ENCODE results near the gene OR9I1.

OR9I1 gene, protein sequence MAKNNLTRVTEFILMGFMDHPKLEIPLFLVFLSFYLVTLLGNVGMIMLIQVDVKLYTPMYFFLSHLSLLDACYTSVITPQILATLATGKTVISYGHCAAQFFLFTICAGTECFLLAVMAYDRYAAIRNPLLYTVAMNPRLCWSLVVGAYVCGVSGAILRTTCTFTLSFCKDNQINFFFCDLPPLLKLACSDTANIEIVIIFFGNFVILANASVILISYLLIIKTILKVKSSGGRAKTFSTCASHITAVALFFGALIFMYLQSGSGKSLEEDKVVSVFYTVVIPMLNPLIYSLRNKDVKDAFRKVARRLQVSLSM

DNA sequence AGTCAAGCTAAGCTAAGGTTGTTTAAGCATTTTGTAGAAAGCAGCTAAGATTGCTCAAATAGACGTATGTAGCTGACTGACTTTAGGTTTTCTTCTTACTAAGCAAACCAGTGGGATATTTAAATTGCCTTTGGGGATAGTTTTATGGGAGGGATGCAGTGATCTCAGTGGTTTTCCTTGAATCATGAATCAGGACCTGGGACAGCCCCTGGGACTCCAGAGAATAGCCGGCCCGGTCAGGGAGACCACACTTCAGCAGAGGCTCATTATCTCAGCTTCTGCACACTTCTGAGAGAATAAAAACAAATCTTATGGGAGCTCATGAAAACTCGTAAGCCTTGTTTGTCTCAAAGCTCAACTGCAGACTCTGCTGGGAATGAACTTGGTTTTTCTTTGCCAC is at the start of gene OR9I1:
OR9I1 (minus strand) TSS at position 62 of the 400 bp plus-strand sequence. CDS start 6,086 bp downstream, outside the sequence.
- no peak for DNase-seq

DNA sequence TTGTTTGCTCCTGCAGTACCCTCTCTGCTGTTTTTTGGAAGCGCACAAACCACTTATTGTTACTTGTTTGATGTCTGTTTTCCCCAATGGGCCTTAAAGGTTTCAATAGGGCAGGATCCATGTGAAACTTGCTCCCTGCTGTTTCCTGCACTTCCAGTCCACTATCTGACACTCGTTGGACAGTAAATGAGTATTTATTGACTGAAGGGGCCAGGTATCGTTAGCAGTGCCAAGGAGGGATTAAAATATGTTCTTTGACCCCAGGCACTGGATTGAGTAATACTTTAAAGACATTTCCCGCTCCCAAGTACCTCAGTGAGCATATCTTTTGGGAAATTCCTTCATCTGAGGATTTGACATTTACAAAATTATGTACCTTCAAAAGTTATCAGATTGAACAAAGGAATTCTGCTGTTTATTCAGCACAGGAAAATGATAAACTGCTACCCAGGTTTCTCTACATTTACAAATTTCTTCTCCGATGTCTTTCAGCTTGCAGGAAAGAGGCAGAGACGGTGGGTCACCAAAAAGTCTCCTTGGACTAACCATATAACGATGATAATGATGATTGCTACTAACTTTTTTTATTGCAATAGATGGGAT is 40.3 kb upstream of the OR9I1 start:
- DNase-seq: no peak

DNA sequence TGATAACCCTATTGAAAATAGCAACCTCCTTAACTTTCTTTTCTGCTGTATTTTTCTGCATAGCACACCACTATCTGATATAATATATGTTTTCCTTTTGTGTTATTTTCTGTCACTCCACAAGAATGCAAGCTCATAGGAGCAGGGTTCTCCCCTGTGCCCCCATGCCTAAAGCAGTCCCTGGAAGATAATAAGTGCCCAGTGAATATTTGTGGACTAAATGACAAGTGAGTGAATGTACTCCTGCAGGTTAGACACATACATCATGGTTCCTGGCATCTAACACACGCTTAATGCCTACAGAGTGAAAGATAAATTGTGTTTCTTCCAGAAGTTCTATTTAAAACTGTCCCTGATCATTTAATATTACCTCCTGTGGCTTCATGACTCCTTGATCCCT is 39.7 kb upstream of the OR9I1 start:
- DNase-seq: no peak

DNA sequence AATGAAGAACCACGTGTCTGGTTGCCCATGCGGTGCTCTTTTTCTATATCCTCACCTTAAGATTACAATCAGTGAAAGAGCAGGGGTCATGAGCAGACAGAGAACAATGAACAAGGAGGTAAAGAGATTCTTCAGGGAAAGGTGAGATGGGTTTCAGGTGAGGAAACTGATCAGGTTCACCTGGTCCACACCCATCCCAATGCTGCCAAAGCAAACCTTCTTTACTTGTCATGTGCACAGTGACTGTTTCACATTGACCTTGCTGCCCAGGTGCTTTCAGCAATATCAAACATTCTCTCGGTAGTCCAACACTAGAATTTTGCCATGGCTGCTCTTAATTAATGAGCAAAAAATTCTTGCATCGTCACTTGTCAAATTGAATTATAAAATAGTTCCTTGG is 39.1 kb upstream of the OR9I1 start:
- no peak for DNase-seq

DNA sequence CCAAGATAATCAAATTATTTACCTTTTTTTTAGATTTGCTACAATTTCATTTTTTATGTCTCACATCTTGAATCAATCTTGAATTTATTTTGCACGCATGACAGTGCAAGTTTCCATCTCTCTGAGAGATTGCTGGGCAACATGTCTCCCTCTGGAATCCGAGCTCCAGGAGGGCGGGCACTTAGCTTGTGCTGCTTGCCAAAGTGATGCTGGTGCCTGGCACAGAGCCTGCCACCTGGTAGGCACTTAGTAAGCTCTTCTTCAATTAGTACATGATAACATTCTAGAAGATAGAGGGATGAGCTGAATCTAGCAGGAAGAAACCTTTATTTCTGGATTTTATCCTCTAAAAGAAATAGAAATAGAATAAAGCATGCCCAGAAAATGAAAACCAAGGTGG is 27.5 kb upstream of the OR9I1 start:
- no peak for DNase-seq

DNA sequence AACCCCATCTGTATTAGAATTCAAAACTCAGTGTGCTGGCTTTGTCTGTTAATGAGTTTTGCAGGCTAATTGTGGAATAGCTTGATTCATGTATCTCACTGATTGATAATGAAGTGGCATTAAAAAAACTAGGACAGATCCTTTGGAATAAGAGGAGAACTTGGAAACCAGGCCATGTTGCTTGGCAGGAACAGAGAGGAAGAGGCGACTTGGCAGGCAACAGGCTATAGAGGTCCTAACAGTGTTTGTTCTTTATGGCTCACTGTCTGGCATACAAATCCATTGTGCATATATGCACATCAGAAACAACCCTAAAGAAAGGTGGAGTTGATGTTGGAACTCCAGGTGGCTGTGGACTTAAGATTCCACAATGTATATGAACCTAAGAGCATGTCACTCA is 17.4 kb upstream of the OR9I1 start:
- DNase-seq: no peak

DNA sequence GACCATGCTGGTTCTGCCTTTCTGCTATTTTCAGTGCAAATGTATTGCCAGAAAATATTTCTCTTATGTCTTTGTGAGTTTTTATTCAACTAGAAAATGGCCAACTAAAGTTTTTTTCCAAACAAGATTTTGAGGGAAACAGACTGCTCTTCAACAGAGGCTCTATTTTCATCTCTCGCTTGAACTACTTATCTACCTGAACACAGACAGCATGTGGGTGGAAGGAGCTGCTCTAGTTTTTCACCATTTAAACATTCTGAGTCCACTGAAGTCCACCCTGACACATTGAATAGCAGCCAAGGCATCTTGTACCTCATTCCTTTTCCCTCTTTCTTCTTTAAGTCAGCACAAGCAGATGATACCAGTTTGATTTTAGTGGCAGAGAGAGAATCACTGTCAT is 9.8 kb upstream of the OR9I1 start:
- no peak for DNase-seq

DNA sequence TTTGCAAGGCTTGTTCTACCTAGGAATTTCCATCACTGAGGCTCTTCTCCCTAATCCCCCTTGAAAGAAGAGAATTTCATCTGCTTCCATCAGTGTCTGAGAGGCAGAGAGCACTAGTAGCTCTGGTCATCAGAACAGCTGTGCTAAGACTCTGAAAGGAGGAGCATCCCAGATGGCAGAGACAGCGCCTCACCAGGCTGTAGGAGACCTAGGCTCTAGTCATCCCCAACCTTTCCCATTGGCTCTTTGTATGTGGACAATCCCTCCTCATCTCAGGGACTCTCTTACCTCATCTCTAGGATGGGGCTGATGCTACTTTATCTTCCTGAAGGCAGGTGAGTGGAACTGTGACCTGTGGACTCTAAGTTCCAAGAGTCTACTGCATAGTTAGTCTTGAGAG is 8.8 kb upstream of the OR9I1 start:
- no peak for DNase-seq

DNA sequence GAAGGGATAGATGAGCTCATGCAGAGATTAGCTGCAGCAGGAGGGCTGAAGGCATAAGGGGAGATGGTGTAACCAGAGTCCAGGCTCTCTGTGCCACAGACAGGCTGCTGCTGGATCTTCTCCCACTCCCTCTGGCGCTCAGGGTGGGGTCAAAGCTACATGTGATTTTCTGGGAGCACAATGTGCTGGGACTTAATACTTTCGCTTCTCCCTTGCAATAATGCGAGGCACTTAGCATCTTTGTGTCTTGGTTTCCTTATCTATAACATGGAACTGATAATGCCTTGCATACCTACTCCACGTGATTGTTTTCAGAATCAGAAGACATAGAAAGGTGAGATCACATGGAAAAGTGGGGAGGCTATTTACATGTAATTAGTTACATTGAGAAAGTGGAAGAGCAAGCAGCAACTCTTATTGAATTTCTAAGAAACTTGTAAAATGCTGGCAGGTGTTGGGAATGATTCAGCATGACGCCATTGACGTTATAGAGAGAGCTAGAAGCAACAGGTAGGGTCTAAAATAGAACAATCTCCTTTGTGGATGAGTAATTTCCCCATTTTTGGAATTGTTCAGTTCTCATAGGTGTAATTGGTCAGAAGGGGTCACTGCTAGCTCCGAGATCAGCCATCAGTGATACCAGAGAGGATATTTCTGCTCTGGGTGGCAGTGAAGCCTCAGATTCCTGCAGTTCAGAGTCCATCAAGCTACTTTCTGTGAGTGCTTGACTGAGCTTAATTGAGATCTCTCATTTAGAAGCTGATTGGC is 8.2 kb upstream of the OR9I1 start:
- no peak for DNase-seq

DNA sequence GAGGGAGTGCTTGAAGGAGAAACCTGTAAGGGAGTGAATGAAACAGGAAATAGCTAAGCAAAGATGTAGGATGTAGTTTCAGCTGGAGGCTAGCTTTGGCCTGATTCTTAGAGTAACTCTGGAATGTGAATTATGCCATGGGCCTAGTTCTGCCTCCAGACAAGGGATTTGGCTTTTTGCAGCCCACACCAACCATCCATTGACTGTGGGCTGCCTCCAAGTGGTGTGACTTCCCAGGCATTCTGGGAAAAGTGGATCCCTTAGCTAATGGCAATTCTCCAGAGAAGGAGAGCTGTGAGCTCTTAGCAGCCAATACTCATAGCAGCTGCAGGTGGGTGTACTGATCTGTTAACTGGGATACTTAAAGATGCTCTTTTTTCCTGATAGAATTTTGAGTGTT is 2.0 kb upstream of the OR9I1 start:
- no peak for DNase-seq

DNA sequence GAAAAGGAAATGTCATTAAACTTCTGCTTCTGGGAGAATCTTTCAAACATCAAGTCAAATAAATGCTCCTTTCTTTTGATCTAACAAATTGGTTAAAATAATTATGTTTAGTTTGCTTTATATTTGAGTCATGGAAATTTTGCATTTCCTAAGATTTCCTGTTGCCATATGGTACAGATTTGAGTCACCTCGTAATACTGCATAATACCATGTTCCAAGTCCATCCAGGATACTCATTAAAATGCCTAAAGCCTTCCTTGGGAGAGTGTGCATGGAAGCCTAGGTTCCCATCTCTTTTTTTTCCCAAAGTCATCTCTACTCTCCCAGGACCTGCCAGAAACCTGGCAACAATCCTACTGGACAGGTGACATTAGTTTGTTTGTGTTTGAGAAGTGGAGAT is 4.2 kb downstream of the OR9I1 start:
- no peak for DNase-seq

DNA sequence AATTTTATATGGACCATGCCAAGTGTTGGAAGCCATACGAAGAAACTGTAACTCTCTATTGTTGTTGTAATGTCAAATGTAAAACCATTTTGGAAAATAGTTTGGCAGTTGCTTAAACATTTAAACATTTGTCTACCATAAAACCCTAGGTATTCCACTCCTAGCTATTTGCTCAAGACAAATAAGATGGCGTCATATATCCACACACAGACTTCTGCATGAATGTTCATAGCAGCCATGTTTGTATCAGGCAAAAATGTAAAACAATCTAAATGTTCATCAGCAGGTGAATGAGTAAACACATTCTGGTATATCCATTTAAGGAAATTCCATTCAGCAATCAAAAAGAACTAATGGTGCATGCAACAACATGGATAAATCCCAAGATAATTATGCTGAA is 27.9 kb downstream of the OR9I1 start:
- DNase-seq: no peak

DNA sequence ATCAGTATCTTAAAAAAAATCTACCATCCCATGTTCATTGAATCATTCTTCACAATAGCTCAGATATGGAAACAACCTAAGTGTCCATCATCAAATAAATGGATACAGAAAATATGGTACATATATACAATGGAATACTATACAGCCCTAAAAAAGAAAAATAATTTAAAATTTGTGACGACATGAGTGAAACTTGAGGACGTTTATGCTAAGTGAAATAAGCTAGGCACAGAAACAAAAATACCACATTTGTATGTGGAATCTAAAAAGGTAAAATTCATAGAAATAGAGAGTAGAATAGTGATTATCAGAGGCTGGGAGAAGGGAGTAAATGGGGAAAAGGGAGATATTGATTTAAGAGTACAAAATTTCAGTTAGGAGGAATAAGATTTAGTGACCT is 38.8 kb downstream of the OR9I1 start:
- no peak for DNase-seq

DNA sequence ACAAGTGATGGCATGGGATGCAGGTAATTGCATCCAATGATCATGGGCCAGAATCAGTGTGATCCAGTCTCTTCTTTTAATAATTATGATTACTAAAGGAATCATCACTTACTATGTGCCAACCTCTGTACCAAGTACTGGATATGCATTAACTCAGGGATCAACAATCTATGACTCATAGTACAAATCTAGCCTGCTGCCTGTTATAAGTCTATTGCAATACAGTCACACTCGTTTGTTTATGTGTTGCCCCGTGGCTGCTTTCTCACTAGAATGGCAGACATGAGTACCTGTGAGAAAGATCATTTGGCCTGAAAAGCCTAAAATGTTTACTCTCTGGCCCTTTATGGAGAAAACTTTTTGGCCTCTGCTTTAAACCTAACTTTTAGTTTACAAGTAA is 49.5 kb downstream of the OR9I1 start:
- no peak for DNase-seq

DNA sequence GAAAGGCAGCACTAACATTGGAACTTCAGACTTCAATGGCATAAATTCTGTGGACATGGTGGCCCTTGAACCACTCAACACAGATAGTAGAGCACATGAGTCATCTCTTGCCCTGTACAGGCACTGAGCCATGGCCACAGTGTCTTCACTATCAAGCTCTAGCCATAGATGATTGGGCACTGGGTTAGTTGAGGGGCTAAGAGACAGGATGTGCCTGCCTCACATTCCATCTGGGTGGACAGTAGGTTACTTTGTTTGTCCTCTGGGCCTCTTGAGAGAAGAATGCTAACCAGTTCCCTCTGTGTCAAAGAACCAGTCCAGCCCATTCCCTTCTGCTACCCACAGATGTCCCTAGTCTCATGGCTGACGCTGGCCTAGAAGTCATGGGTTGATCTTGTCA is 54.7 kb downstream of the OR9I1 start:
- DNase-seq: no peak

DNA sequence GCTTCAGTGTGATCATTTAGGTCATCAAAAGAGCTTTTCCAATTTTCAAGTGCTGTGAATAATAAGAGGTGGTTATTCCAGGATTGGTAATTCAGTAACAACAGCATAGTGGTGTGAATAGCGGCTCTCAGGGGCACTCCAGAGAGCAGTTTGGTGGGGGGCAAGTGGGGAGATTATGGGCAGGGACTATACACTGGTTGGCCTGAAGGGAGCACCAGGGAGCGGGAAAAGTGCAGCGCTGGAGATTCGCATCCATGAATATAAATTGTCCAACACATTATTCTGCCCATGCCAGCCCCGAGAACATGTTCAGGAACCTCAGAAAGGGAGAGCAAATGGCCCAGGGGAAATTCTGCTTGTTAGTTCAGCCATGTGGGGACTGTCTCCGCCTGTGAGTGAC is 56.7 kb downstream of the OR9I1 start:
- no peak for DNase-seq

DNA sequence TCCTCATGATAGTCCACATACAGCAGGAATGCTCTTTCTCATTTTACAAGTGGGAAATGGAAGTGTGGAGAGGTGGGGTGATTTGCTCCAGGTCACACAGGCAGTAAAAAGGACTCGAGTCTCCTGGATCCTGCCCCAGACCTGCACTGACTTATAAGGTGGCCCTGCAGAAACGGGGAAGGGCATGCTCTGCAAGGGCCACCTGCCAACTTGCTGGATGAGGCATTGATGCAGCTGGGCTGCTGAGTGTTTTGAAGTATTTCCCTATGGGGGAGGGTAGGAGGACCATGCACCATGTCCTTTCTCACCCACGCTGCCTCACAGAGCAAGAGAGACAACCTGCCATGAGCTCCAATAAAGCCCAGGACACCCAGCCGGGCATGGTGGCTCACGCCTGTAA is 57.6 kb downstream of the OR9I1 start:
- no peak for DNase-seq
